Tongue (tissue), 2 donors: ENCODE data around the gene CNKSR3. TPM values are rescaled to one million over a fixed set of nuclear protein-coding genes. Genes with fewer than 3 reads are reported as not detected.

Experiments
- DNase-seq: peaks from one replicate; pipeline ENCODE4 v3.0.0-alpha.2; 2015
- total RNA-seq: library from RNA; depleted of rRNA; stranded (reverse); fragments of >200 nt; gene quantifications from one replicate; pipeline ENCODE4 v1.2.3, GENCODE V29; 2014

CNKSR3 gene
- total RNA-seq, 1 donor from 2014 or later, result 14.8 TPM

DNA sequence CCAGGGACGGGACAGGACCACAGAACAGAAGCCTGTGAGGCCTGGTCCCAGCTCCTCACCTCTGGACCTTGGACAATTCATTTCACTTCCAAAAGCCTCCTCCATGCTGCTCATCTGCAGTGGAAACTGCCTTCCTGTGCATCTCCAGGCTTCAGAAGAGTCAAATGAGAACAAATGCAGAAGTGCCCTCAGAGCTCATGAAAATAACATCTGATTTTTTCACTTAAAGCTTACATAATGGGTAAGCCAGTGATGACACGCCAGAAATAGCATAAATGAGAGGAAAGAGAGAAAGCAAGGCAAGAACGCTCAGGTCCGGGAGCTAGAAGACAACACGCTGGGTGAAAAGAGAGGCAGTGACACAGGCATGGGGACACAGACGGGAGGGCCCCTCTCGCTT is 7.9 kb downstream of the CNKSR3 start:
- DNase-seq, result no peak

GRCh38 chr6:154501578-154501868 is 9.0 kb downstream of the CNKSR3 start:
- DNase-seq, result no peak

DNA sequence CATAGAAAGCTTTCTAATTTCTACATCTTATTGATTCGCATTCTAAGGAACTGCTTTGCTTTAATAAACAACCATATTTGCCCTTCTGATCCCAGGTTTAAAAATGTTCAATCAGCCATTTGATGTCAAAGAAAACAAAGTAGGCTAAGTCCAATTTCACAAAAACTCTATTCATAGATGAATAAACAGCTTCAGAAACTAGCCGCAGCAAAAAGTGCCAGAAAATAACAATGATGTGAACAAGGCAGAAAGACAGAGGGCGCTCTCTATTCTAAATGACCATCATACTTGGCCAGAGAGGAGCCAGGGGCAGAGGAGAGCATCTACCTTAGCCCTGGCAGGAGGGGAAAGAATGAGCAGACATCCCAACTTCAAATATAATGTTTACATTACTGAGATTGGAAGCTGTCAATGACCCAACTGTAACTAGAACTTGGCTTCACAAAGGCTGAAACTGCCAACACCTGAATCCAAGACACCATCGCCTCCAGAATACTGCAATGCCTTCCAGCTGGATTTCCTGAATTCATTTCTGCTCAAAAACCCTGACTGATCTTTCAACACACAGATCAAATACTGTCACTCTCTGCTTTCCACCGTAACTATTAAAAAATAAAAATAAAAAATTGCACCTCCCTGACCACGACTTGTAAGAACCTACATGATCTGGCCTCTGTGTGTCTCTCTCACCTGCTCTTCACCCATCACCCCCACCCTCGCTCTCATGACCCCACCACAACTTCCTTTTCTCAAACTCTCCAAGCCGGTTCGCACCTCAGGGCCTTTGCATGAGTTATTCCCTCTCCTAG is 9.5 kb downstream of the CNKSR3 start:
- peak; percentile 56 for DNase-seq

GRCh38 chr6:154499855-154500589 is 10.5 kb downstream of the CNKSR3 start:
- DNase-seq, result peak; percentile 83

DNA sequence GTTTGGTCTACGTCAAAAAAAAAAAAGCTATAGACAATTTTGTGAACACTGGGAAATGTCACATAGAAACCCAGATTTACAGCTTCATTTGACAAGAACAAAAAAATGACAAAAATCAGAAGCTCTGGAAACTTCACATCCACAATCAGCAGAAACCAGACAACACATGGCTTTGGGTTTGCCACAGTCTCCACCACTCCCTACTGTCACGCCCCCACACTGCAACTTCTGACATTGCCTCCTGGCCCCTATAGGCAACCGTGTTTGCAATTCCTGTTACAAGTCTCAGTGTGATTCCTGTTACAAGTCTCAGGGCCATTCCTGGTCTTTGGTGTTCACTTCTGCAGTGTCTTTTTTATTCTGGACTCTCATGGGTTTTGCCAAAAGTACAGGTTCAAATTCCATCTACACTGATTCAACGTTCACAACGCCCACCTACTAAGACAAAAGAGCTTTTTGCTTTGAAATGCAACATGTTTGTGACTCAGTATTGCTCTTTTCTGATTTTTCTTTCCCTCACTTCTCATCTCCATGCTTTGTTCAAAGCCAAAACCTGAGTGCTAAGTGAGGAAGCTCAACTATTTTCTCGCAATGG is 12.0 kb downstream of the CNKSR3 start:
- DNase-seq, result no peak

- DNase-seq, result no peak
Observed at GRCh38 chr6:154496793-154497517, 13.5 kb downstream of the CNKSR3 start.

DNA sequence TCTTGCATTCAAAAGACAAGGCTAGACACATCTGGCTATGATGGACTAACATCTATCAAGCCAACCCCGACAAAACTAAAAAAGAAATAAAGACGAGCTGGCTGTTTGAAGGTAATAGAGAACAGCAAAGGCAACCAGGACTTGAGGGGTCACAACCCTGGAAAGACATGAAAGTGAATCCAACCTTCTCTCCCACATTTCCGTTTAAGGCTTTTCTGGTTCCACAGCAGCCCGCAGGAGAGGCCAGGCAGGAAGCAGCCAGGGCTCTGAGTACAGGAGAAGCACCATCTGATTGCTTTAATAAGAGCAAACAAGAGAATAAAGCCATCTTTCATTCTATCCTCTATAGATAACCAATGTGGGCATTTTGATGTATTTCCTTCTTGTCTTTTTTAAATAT is 14.3 kb downstream of the CNKSR3 start:
- no peak for DNase-seq

DNA sequence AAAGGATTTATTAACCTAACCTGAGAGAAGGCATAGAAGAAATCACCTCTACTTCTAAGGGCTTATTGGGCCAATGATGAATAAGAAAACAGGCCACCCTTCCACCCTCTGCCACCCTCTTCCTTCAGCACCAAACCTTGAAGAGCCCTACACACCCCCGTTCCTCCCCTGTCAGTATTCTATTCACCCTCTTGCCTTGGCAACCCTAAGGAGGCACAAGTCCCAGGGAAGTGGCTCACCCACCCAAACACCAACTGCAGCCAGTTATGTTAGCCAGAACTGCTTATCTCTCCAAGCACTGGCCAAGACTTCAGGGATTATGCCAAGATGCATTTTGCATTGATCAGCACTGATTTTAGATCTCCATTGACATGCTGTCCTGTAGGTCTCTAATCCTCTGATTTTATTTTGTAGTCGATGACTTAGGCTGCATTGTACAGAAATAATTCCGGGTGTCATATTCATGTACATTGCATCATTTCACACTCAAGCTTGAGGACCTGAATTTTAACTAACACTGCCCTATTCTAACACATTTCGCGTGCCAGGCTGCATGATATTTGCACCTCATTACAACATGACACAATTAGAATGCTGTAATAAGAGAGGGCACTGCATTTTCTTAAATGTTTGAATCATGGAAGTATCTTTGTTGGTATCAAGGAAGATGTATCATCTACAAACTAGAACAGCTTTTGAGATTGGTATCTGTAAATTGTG is 15.7 kb downstream of the CNKSR3 start:
- no peak for DNase-seq

DNA sequence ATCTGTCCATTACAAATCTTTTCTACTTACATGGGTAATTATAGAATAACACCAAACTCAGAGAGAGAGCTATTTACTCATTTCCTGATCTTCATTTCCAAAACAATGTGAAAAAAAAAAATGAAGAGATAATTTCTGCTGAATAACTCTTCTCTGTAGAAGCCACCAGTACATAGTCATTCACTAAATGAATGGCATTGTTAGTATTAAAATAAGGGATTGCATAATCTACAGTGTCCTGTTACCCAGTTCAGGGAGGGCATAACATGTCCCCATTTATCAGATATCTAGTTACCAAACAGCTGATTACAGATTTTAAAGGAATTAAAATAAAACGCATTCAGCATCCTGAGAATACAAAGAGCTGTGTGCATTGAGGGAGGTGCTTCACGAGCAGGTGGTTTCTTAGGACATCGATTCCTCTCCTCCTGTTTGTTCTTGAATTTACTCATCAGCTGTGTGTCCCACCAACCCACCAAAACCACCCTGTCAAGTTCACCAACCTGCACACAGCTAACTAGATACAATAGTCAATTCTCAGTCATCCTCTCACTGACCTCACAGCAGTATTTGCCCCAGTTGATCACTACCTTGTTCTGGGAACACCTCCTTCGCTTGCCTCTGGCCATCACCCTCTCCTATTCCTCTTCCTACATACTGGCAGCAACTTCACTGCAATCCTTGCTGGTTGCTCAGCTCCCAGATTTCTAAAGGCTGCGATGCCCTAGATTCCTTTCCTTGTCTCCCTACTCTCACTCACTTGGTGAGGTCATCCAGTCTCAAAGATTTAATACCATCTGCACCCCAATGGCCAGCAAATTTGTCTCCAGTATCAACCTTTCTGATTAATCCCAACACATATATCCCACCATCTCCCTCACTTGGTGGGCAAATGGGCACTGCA is 18.7 kb downstream of the CNKSR3 start:
- no peak for DNase-seq

GRCh38 chr6:154489822-154490221 is 20.7 kb downstream of the CNKSR3 start:
- no peak for DNase-seq

DNA sequence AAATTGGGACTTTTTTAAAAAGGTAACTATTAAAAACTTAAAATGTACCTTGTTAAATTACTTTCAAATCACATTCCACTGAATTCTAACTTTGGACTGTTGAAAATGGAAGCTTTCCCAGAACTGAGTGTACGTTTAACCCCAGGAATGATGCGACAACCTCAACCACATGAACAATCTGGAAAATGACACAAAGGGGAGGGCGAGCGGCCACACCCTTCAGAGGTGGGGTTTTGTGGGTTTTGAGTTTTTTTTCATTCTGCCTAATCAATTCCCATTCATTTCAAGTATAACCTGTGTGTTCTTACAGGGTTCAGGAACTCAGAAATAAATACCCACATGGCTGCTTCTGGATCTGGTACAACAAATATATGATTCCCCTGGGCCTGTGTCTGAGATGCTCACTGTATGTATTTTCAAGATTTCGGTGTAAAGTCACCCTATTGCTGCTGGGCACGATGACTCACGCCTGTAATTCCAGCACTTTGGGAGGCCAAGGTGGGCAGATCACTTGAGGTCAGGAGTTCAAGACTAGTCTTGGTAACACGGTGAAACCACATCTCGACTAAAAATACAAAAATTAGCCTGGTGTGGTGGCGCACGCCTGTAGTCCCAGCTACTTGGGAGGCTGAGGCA is 21.6 kb downstream of the CNKSR3 start:
- no peak for DNase-seq

DNA sequence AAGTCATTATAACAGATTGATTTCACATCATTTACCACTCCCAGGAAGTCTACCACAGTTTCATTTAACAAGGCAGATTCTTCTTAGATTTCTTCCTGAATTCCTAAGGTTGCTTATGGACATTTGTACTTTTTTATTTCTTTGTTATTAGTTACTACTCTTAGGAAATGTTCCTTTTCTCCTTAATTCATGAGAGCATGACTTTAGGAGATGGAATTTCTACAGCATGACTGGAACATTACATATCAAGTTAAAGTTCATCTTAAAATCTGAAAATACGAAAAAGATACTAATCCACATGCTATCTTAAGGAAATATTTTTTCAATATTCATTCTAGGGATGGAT is 22.3 kb downstream of the CNKSR3 start:
- no peak for DNase-seq

GRCh38 chr6:154487367-154488247 is 22.9 kb downstream of the CNKSR3 start:
- DNase-seq, result no peak

GRCh38 chr6:154485815-154486214 is 24.7 kb downstream of the CNKSR3 start:
- peak; percentile 40 for DNase-seq

- DNase-seq, result no peak
Observed at GRCh38 chr6:154484942-154485341, 25.5 kb downstream of the CNKSR3 start.

DNA sequence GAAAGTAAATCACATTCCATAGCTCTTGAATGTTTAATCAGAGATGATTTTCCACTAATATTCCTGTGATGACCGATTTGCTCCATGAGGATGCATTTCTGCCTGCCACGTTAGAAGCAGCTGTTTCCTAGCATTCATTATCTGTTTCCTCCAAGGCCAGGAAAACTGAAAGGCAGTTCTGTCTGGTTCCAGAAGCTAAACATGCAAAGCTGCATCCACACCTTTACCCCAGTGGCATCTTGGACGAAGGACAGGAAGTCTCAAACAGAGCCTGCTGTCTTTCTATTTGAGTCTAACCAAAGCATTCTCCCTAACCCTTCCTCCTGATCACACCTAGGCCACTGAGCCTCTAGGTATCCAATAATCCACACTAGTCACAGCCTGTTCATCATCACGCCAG is 27.6 kb downstream of the CNKSR3 start:
- peak; percentile 72 for DNase-seq

DNA sequence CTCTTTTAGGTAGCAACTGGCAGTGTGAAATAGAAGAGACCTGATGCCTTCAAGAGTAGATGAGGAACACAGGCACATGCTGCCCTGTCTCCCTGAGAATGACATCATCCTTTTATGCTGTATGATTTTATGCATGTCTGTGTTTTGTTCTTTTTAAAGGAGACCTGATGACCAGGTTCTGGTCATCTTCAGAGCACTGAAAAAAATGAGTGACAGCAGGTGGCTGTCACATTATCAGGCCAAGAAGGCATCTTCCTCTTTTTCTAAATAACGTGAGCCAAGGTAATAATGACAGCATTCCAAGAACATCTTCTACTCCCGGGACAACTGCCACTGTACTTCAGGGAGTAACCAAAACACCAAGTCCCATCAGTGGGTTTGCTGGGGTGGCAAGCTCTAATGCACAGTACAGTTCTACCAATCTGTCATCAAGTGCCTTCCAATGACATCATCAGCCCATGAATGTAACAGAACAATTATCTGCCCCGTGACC is 28.9 kb downstream of the CNKSR3 start:
- no peak for DNase-seq

- DNase-seq, result peak; percentile 68
Observed at GRCh38 chr6:154479771-154480639, 30.5 kb downstream of the CNKSR3 start.
